ENCODE results near the gene GALNT18. TPM values are rescaled to one million over a fixed set of nuclear protein-coding genes. Genes with fewer than 3 reads are reported as not detected.
A peak's percentile ranks its signal among the peaks of the same experiment; 100 is the strongest.

The GALNT18 gene
- total RNA-seq, 1 donor from 2014 or later: 24.4 TPM

GRCh38 chr11:11250470-11250869, 371.3 kb downstream of the GALNT18 start:
- Histone ChIP-seq H3K36me3 (no peaks in the 10 kb centered on the region), H3K27me3 (ENCODE audit: low read depth) (no peaks in the 10 kb centered on the region), H3K27ac (replicated peaks) (no peak overlapping the region), H3K9me3 (replicated peaks) (no peaks in the 10 kb centered on the region), H3K4me1 (peaks cover under 1% of the 10 kb centered on the region), H3K4me3 (no peak overlapping the region)
- DNase-seq: no peak
- intact Hi-C loops (cut with micrococcal nuclease): no loop called here
- no peak for TF ChIP-seq CTCF (IDR thresholded peaks at IDR 0.05; ENCODE audit: borderline replicate concordance)

GRCh38 chr11:11247576-11247975, 374.2 kb downstream of the GALNT18 start:
- TF ChIP-seq CTCF (IDR thresholded peaks at IDR 0.05; ENCODE audit: borderline replicate concordance): no peak
- intact Hi-C loops (cut with micrococcal nuclease): no loop called here
- no peak overlapping the region for H3K27ac ChIP-seq (replicated peaks)

GRCh38 chr11:11247086-11247485, 374.7 kb downstream of the GALNT18 start:
- no peak for TF ChIP-seq CTCF (IDR thresholded peaks at IDR 0.05; ENCODE audit: borderline replicate concordance)
- no peaks in the 10 kb centered on the region for H3K9me3 ChIP-seq (replicated peaks)
- no peak for DNase-seq
- H3K4me3 ChIP-seq: no peak overlapping the region
- peaks cover 30% of the 10 kb centered on the region for H3K4me1 ChIP-seq
- H3K36me3 ChIP-seq: no peaks in the 10 kb centered on the region
- H3K27ac ChIP-seq (replicated peaks): no peak overlapping the region
- H3K27me3 ChIP-seq (ENCODE audit: low read depth): peaks cover 6% of the 10 kb centered on the region
- intact Hi-C loops (cut with micrococcal nuclease): no loop called here

More at GRCh38 chr11:11247576-11247975, 374.2 kb downstream of the GALNT18 start:
- no peak overlapping the region for H3K4me3 ChIP-seq
- H3K36me3 ChIP-seq: no peaks in the 10 kb centered on the region
- H3K4me1 ChIP-seq: peaks cover 29% of the 10 kb centered on the region
- DNase-seq: no peak
- no peaks in the 10 kb centered on the region for H3K9me3 ChIP-seq (replicated peaks)
- H3K27me3 ChIP-seq (ENCODE audit: low read depth): peaks cover 6% of the 10 kb centered on the region

- Histone ChIP-seq H3K27me3 (ENCODE audit: low read depth) (peaks cover 6% of the 10 kb centered on the region), H3K9me3 (replicated peaks) (no peaks in the 10 kb centered on the region), H3K36me3 (no peaks in the 10 kb centered on the region), H3K4me1 (peaks cover 30% of the 10 kb centered on the region), H3K4me3 (no peak overlapping the region), H3K27ac (replicated peaks) (no peak overlapping the region)
- DNase-seq: no peak
- TF ChIP-seq CTCF (IDR thresholded peaks at IDR 0.05; ENCODE audit: borderline replicate concordance): no peak
- intact Hi-C loops (cut with micrococcal nuclease): no loop called here
Measured at GRCh38 chr11:11246166-11246565, 375.6 kb downstream of the GALNT18 start.

GRCh38 chr11:11245453-11245852, 376.4 kb downstream of the GALNT18 start:
- peaks cover 6% of the 10 kb centered on the region for H3K27me3 ChIP-seq (ENCODE audit: low read depth)
- no peak for DNase-seq
- H3K36me3 ChIP-seq: no peaks in the 10 kb centered on the region
- H3K9me3 ChIP-seq (replicated peaks): no peaks in the 10 kb centered on the region
- H3K4me1 ChIP-seq: peaks cover 30% of the 10 kb centered on the region
- peak overlapping the region; percentile 88 for H3K27ac ChIP-seq (replicated peaks)
- H3K4me3 ChIP-seq: no peak overlapping the region
- TF ChIP-seq CTCF (IDR thresholded peaks at IDR 0.05; ENCODE audit: borderline replicate concordance): no peak
- intact Hi-C loops (cut with micrococcal nuclease): no loop called here
